Chondrocyte (in vitro differentiated cells): ENCODE results near the gene ZFYVE9. TPM values are rescaled to one million over a fixed set of nuclear protein-coding genes. Genes with fewer than 3 reads are reported as not detected.
A peak's percentile ranks its signal among the peaks of the same experiment; 100 is the strongest.
"Not testable (repeated sequence)": the region's sequence is repeated elsewhere in the genome, so short reads cannot be mapped to it uniquely, and the experiment has no call there.

Experiments used
- DNase-seq: peaks from one replicate; pipeline ENCODE4 v3.0.0; 2021; ENCODE audit warnings: mixed read lengths, low spot score
- H3K27ac Mint-ChIP-seq: one replicate; pipeline ENCODE4 v1.8.0; 2021; ENCODE audit warnings: mild to moderate bottlenecking, moderate library complexity, mixed read lengths; ENCODE audit not compliant: unreplicated experiment
- H3K27me3 Mint-ChIP-seq: 2 replicates; pipeline ENCODE4 v1.8.0; 2021; ENCODE audit warnings: low read depth, mixed read lengths
- H3K36me3 Mint-ChIP-seq: 2 replicates; pipeline ENCODE4 v1.8.0; 2021; ENCODE audit warnings: low read depth, mixed read lengths
- H3K4me1 Mint-ChIP-seq: 2 replicates; pipeline ENCODE4 v1.8.0; 2021; ENCODE audit warnings: low read depth, mild to moderate bottlenecking, mixed read lengths
- H3K4me3 Mint-ChIP-seq: one replicate; pipeline ENCODE4 v1.8.0; 2021; ENCODE audit warnings: mild to moderate bottlenecking, moderate library complexity, mixed read lengths; ENCODE audit not compliant: unreplicated experiment
- H3K9me3 Mint-ChIP-seq: 2 replicates; pipeline ENCODE4 v1.8.0; 2021; ENCODE audit warnings: low read depth, mixed read lengths
- total RNA-seq: library from RNA; stranded (reverse); gene quantifications from 3 replicates; pipeline ENCODE4 v1.2.1, GENCODE V29; 2021
- TF ChIP-seq, protein P1 (sequence below): fragments of 200-600 bp; sonication (generic); IDR thresholded peaks from 2 replicates; pipeline ENCODE4 v1.5.0; 2021; ENCODE audit warnings: antibody characterized with exemption, mild to moderate bottlenecking, moderate library complexity

ZFYVE9 gene
- total RNA-seq, 1 donor from 2014 or later: 20.9 TPM

DNA sequence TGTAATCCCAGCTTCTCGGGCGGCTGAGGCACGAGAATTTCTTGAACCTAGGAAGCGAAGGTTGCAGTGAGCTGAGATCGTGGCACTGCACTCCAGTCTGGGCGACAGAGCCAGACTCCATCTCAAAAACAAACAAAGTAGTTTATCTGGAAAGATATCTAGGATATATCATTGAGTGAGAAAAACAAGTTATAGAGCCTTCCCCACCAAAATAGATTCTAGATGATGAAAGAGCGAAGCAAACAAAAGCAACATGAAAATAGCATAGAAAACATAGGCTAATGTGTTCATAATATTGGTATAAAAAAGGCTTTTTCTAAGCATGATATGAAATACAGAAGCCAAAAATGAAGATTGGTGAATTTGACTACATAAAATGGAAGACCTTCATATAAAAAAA is 52.1 kb downstream of the ZFYVE9 start:
- Mint-ChIP-seq H3K4me1 (peaks cover 31% of the 10 kb centered on the region), H3K4me3 (no peak overlapping the region), H3K27ac (no peak overlapping the region), H3K9me3 (no peaks in the 10 kb centered on the region), H3K27me3 (no peaks in the 10 kb centered on the region), H3K36me3 (no peaks in the 10 kb centered on the region)
- TF ChIP-seq, protein P1, sequence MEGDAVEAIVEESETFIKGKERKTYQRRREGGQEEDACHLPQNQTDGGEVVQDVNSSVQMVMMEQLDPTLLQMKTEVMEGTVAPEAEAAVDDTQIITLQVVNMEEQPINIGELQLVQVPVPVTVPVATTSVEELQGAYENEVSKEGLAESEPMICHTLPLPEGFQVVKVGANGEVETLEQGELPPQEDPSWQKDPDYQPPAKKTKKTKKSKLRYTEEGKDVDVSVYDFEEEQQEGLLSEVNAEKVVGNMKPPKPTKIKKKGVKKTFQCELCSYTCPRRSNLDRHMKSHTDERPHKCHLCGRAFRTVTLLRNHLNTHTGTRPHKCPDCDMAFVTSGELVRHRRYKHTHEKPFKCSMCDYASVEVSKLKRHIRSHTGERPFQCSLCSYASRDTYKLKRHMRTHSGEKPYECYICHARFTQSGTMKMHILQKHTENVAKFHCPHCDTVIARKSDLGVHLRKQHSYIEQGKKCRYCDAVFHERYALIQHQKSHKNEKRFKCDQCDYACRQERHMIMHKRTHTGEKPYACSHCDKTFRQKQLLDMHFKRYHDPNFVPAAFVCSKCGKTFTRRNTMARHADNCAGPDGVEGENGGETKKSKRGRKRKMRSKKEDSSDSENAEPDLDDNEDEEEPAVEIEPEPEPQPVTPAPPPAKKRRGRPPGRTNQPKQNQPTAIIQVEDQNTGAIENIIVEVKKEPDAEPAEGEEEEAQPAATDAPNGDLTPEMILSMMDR: no peak
- no peak for DNase-seq

- Mint-ChIP-seq H3K9me3 (no peaks in the 10 kb centered on the region), H3K36me3 (no peaks in the 10 kb centered on the region), H3K27me3 (no peaks in the 10 kb centered on the region), H3K4me3 (no peak overlapping the region), H3K27ac (peak overlapping the region; percentile 27), H3K4me1 (peaks cover 30% of the 10 kb centered on the region)
- no peak for DNase-seq
- TF ChIP-seq, protein P1: no peak
Measured at GRCh38 chr1:52195161-52195560, 53.3 kb downstream of the ZFYVE9 start.

GRCh38 chr1:52203935-52204625 is 62.2 kb downstream of the ZFYVE9 start:
- H3K27ac Mint-ChIP-seq: peak overlapping the region; percentile 8
- H3K9me3 Mint-ChIP-seq: peaks cover 10% of the 10 kb centered on the region
- no peaks in the 10 kb centered on the region for H3K27me3 Mint-ChIP-seq
- peaks cover 4% of the 10 kb centered on the region for H3K36me3 Mint-ChIP-seq
- H3K4me1 Mint-ChIP-seq: peaks cover 5% of the 10 kb centered on the region
- no peak for DNase-seq
- no peak overlapping the region for H3K4me3 Mint-ChIP-seq
- TF ChIP-seq, protein P1: no peak

DNA sequence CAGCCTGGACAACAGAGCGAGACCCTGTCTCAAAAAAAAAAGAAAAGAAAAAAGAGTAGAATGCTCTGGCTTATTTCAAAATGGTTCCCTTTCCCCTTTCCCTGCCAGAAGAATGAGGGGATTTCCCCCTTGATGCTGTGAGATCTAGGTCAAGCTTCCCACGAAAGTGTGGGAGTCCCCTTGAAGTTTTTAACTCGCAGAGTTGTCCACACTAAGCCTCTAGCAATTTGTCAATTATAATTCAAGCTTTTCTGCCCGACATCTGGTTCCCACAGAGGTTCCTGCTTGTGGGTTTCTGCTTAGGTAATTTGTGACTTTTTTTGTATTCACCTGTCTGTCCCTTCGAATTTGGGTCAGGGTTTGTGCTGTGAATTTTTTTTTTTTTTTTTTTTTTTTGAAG is 62.8 kb downstream of the ZFYVE9 start:
- H3K9me3 Mint-ChIP-seq: peaks cover 10% of the 10 kb centered on the region
- no peak overlapping the region for H3K27ac Mint-ChIP-seq
- H3K36me3 Mint-ChIP-seq: peaks cover 4% of the 10 kb centered on the region
- H3K4me1 Mint-ChIP-seq: peaks cover 5% of the 10 kb centered on the region
- no peaks in the 10 kb centered on the region for H3K27me3 Mint-ChIP-seq
- TF ChIP-seq, protein P1: no peak
- H3K4me3 Mint-ChIP-seq: no peak overlapping the region
- no peak for DNase-seq

DNA sequence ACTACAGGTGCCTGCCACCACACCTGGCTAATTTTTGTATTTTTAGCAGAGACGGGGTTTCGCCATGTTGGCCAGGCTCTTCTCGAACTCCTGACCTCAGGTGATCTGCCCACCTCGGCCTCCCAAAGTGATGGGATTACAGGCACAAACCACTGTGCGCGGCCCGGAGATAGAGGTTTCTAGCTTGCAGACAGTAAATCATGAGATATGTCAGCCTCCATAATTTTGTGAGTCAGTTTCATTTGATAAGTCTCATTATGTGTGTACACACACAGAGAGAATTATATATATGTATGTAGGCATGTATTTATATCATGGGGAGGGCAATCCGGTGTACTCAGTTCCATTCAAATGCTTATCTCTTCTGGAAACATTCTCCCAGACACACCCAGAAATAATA is 64.8 kb downstream of the ZFYVE9 start:
- not testable (repeated sequence) for H3K4me1 Mint-ChIP-seq, H3K27me3 Mint-ChIP-seq, H3K9me3 Mint-ChIP-seq, H3K36me3 Mint-ChIP-seq, H3K27ac Mint-ChIP-seq, H3K4me3 Mint-ChIP-seq, DNase-seq

- Mint-ChIP-seq H3K9me3 (no peaks in the 10 kb centered on the region), H3K27me3 (no peaks in the 10 kb centered on the region), H3K27ac (no peak overlapping the region), H3K4me3 (no peak overlapping the region), H3K4me1 (no peaks in the 10 kb centered on the region), H3K36me3 (no peaks in the 10 kb centered on the region)
- TF ChIP-seq, protein P1: no peak
- DNase-seq: no peak
Measured at GRCh38 chr1:52209429-52209828, 67.5 kb downstream of the ZFYVE9 start.
